HUDEP-2 (cell line): ENCODE data around the gene SPAG9.
A peak's percentile ranks its signal among the peaks of the same experiment; 100 is the strongest.
"Not testable (repeated sequence)": the region's sequence is repeated elsewhere in the genome, so short reads cannot be mapped to it uniquely, and the experiment has no call there.

Source experiments
- DNase-seq, 76 experiments: peaks; one replicate each; lab custom pipeline; 2025; ENCODE audit not compliant: unreplicated experiment in 76 of 76; lab: John Stamatoyannopoulos, UW

SPAG9 gene

GRCh38 chr17:51144266-51145022 lies 23.8 kb upstream of the SPAG9 start:
- DNase-seq, result no peak

- DNase-seq, result no peak
These were observed 21.9 kb upstream of the SPAG9 start for GRCh38 chr17:51142597-51142996.

- no peak for DNase-seq
These were observed 15.3 kb upstream of the SPAG9 start for GRCh38 chr17:51135956-51136355.

GRCh38 chr17:51133365-51133764 lies 12.7 kb upstream of the SPAG9 start:
- DNase-seq, result no peak

GRCh38 chr17:51132964-51133319 lies 12.3 kb upstream of the SPAG9 start:
- DNase-seq, result no peak

GRCh38 chr17:51128076-51128475 lies 7.4 kb upstream of the SPAG9 start:
- peak in 73 of 76 experiments; percentile 6 to 88 (median 66) for DNase-seq

- no peak for DNase-seq
These were observed 4.2 kb upstream of the SPAG9 start for GRCh38 chr17:51124640-51125503.

GRCh38 chr17:51122473-51123115 lies 1.9 kb upstream of the SPAG9 start:
- DNase-seq, result peak in 8 of 76 experiments; percentile 1 to 34 (median 7)

GRCh38 chr17:51121620-51122472 lies 1.2 kb upstream of the SPAG9 start:
- DNase-seq, result peak in 75 of 76 experiments; percentile 44 to 96 (median 89)

- DNase-seq, result peak in 23 of 76 experiments; percentile 22 to 65 (median 40)
These were observed 320 bp downstream of the SPAG9 start for GRCh38 chr17:51120357-51120738.

GRCh38 chr17:51119415-51120356 lies 982 bp downstream of the SPAG9 start:
- DNase-seq, result peak in 25 of 76 experiments; percentile 1 to 43 (median 9)

GRCh38 chr17:51118330-51119195 lies 2.1 kb downstream of the SPAG9 start:
- DNase-seq, result peak in 53 of 76 experiments; percentile 3 to 64 (median 38)

- DNase-seq, result no peak
These were observed 5.5 kb downstream of the SPAG9 start for GRCh38 chr17:51115179-51115578.

- DNase-seq, result not testable (repeated sequence)
These were observed 8.1 kb downstream of the SPAG9 start for GRCh38 chr17:51112303-51113222.

- DNase-seq, result no peak
These were observed 12.9 kb downstream of the SPAG9 start for GRCh38 chr17:51107778-51108177.

- DNase-seq, result no peak
These were observed 17.2 kb downstream of the SPAG9 start for GRCh38 chr17:51103451-51103850.

GRCh38 chr17:51103050-51103449 lies 17.6 kb downstream of the SPAG9 start:
- no peak for DNase-seq
